ENCODE data around the gene PCBP3.

The PCBP3 gene

GRCh38 chr21:45911806-45912325 is 268.3 kb downstream of the PCBP3 start:
- no peak for DNase-seq (ENCODE audit: low read depth)

- no peak for DNase-seq (ENCODE audit: low read depth)
Measured at GRCh38 chr21:45912611-45913417, 269.3 kb downstream of the PCBP3 start.

GRCh38 chr21:45913418-45913765 is 269.9 kb downstream of the PCBP3 start:
- DNase-seq (ENCODE audit: low read depth), result no peak

- DNase-seq (ENCODE audit: low read depth), result no peak
Measured at GRCh38 chr21:45913886-45914285, 270.4 kb downstream of the PCBP3 start.

GRCh38 chr21:45914321-45914845 is 270.9 kb downstream of the PCBP3 start:
- DNase-seq (ENCODE audit: low read depth), result no peak

GRCh38 chr21:45916011-45916840 is 272.7 kb downstream of the PCBP3 start:
- no peak for DNase-seq (ENCODE audit: low read depth)

- DNase-seq (ENCODE audit: low read depth), result no peak
Measured at GRCh38 chr21:45917241-45917640, 273.7 kb downstream of the PCBP3 start.

GRCh38 chr21:45918011-45918410 is 274.5 kb downstream of the PCBP3 start:
- no peak for DNase-seq (ENCODE audit: low read depth)

GRCh38 chr21:45918835-45919447 is 275.4 kb downstream of the PCBP3 start:
- no peak for DNase-seq (ENCODE audit: low read depth)

GRCh38 chr21:45919593-45919992 is 276.1 kb downstream of the PCBP3 start:
- no peak for DNase-seq (ENCODE audit: low read depth)

- no peak for DNase-seq (ENCODE audit: low read depth)
Measured at GRCh38 chr21:45920824-45921600, 277.5 kb downstream of the PCBP3 start.

- DNase-seq (ENCODE audit: low read depth), result no peak
Measured at GRCh38 chr21:45921917-45922316, 278.4 kb downstream of the PCBP3 start.

- no peak for DNase-seq (ENCODE audit: low read depth)
Measured at GRCh38 chr21:45922648-45923047, 279.1 kb downstream of the PCBP3 start.

GRCh38 chr21:45923146-45923545 is 279.6 kb downstream of the PCBP3 start:
- DNase-seq (ENCODE audit: low read depth), result peak; percentile 38

GRCh38 chr21:45926281-45926680 is 282.8 kb downstream of the PCBP3 start:
- DNase-seq (ENCODE audit: low read depth), result no peak

- DNase-seq (ENCODE audit: low read depth), result no peak
Measured at GRCh38 chr21:45927032-45927431, 283.5 kb downstream of the PCBP3 start.

- no peak for DNase-seq (ENCODE audit: low read depth)
Measured at GRCh38 chr21:45927851-45928850, 284.6 kb downstream of the PCBP3 start.

GRCh38 chr21:45929449-45929848 is 285.9 kb downstream of the PCBP3 start:
- no peak for DNase-seq (ENCODE audit: low read depth)

GRCh38 chr21:45930231-45930760 is 286.8 kb downstream of the PCBP3 start:
- DNase-seq (ENCODE audit: low read depth), result no peak

- no peak for DNase-seq (ENCODE audit: low read depth)
Measured at GRCh38 chr21:45930792-45931191, 287.3 kb downstream of the PCBP3 start.
